NCI-H69 (cell line): ENCODE results near the gene KLK4.

Experiments
- DNase-seq: peaks from one replicate; lab custom pipeline; 2025; lab: John Stamatoyannopoulos, UW

Gene KLK4, protein sequence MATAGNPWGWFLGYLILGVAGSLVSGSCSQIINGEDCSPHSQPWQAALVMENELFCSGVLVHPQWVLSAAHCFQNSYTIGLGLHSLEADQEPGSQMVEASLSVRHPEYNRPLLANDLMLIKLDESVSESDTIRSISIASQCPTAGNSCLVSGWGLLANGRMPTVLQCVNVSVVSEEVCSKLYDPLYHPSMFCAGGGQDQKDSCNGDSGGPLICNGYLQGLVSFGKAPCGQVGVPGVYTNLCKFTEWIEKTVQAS

DNA sequence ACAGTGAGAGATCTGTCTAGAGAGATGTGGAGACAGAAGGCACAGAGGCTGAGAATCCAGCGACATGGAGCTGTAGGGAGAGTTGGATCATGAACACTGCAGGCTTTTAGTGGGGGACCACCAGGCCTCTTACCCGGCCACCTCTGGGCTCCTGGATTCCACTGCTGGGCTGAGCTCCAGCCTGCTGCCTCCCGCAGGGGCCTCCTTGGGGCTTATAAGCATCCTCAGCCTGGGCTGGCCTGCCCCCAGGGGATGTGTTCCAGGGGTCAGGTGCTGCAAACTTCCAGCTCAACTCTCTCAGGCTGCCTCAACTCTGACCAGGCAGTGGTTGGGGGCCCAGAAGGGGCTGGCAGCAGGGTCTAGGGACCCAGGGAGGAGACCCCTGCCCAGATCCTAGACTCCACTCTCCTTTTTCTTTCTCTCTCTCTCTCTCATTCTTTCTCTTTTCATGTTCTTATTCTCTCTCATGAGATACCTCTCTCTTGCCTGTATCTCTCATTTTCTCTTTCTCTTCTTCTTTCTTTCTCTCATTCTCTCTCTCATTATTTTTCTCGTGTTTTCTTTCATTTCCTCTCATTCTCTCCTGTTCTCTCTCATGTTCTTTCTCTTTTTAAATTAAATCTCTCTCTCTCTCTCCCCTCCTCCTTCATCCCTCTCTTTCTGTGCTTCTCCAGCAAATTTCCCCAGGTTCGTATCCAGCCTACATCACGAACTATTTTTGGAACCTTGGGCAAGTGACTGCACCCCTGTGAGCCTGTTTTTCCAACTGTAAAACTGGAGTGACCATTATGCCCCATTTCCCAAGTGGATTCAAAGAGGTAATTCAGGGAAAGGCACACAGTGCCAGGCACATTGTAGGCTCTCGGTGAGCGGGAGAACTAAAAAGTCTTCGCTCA, at the start of gene KLK4:
TSS of gene KLK4 (minus strand) at position 190 of the 896 bp plus-strand sequence. CDS start 657 bp downstream, outside the sequence.
- no peak for DNase-seq

DNA sequence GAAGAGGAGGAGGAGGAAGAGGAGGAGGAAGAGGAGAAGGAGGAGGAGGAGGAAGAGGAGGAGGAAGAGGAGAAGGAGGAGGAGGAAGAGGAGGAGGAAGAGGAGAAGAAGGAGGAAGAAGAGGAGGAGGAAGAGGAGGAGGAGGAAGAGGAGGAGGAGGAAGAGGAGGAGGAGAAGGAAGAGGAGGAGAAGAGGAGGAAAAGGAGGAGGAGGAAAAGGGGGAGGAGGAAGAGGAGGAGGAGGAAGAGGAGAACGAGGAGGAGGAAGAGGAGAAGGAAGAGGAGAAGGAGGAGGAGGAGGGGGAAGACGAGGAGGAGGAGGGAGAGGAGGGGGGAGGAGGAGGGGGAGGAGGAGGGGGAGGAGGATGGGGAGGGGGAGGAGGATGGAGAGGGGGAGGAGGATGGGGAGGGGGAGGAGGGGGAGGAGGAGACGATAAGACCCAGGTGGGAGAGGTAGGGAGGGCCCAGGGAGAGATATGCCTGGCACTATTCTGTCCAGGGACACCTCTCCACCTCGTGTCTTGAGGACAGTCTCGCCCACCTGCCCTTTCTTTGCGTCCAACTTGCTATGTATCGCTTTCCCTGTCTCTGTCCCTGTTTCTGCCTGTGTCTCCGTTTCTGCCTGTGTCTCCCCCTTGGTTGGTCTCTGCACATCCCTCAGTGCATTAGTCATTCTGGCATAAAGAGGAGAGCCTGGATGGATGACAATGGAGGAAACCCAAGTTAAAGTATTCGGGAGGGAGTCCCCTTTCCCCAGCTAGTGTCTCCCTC, 48.7 kb upstream of the KLK4 start:
- DNase-seq, result no peak

GRCh38 chr19:50957587-50957986, 46.4 kb upstream of the KLK4 start:
- no peak for DNase-seq

DNA sequence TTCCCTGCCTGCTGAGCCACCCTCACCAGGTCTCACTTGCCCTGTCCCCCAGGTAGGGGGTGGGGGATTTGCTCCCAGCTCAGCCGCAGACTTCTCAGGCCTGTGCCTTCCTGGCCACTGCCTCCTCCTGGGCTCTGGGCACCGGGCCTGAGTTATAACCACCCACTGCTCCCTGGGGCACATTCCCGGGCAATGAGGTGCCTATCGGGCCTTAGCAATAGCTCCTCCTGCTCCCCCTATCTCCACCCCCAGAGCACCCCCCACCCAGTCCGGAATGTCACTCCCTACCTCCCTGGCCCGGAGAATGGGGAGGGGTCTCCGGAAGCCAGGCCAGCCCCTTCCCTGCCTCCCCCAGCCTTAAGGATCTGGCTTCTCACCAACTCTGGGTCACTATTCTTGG, 41.7 kb upstream of the KLK4 start, which contains the start of gene KLK5:
TSS of gene KLK5 (minus strand) at position 129 of the 400 bp plus-strand sequence. CDS start 381 bp downstream, outside the sequence.
- DNase-seq, result no peak

- no peak for DNase-seq
These were observed 38.7 kb upstream of the KLK4 start for GRCh38 chr19:50949861-50950260.

DNA sequence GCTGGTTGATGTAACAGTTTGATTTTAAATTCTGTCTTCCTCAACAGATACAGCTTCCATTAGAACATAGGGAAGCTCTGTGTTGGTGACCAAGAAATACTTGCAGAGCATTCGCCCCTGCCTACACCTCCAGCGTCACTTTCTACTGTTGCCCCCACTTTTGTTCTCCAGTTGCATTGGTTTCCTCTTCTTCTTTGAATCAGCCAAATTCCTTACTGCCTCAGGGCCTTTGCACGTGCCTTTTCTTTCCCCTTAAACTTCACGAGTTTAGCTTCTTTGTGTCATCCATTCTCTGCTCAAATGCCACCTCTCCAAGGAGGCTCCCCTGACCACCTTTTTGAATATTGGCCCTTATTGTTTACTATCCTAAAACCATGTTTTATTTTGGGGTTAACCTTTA, 35.9 kb upstream of the KLK4 start:
- no peak for DNase-seq

GRCh38 chr19:50944795-50945194, 33.6 kb upstream of the KLK4 start:
- no peak for DNase-seq

DNA sequence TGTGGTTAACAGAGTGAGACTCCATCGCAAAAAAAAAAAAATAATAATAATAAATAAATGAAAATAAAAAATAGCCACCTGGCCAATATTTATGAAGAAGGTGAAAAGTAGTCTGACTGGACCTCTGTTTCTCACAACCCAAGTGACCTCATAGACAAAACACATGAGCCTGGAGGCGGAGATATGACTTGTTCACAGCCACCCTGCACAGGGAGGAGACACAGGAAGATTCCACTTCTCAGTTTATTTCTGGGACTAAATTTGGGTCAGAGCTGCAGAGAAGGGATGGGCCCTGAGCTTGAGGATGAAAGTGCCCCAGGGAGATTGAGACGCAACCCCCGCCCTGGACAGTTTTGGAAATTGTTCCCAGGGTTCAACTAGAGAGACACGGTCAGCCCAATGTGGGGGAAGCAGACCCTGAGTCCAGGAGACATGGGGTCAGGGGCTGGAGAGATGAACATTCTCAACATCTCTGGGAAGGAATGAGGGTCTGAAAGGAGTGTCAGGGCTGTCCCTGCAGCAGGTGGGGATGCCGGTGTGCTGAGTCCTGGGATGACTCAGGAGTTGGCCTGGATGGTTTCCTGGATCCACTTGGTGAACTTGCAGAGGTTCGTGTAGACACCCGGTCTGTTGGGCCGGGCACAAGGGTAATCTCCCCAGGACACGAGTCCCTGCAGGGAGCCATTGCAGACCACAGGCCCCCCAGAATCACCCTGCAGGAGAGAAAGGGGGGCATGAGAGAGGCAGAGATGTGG, 32.1 kb upstream of the KLK4 start:
- DNase-seq, result no peak

- no peak for DNase-seq
These were observed 28.4 kb upstream of the KLK4 start for GRCh38 chr19:50939596-50939995.

GRCh38 chr19:50933640-50934039, 22.4 kb upstream of the KLK4 start:
- no peak for DNase-seq

GRCh38 chr19:50932690-50933083, 21.5 kb upstream of the KLK4 start:
- DNase-seq, result no peak

DNA sequence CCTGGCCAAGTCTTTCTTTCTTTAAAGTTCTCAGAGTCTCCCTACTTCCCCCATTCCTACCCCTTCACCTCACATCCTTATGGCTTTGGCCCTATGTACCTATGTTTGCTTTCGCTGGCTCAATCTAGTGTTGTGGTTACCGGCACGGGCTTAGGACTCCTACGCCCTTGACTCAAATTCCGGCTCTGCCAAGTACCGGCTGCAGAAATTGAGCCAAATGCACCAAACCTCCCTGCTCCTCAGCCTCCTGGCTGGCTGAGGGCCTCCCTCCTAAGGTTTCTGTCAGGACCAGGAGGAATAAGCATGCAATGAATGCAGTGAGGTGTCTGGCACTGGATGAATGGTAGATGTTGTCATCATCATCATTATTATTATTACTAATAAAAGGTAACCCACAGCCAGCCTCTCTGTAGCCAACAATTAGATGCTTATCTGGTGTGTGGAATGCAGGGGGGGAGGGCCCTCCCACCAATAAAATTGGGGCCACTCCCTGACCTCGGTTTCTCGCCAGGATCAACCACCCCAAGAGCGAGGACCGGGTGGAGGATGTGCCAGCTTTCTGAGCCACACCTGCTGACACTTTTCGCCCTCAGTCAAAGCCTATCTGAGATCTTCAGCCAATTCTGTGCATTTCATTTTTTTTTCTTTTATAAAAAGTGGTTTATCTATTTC, 21.0 kb upstream of the KLK4 start:
- DNase-seq, result no peak

- no peak for DNase-seq
These were observed 19.8 kb upstream of the KLK4 start for GRCh38 chr19:50931023-50931422.

- DNase-seq, result no peak
These were observed 17.6 kb upstream of the KLK4 start for GRCh38 chr19:50928831-50929230.

DNA sequence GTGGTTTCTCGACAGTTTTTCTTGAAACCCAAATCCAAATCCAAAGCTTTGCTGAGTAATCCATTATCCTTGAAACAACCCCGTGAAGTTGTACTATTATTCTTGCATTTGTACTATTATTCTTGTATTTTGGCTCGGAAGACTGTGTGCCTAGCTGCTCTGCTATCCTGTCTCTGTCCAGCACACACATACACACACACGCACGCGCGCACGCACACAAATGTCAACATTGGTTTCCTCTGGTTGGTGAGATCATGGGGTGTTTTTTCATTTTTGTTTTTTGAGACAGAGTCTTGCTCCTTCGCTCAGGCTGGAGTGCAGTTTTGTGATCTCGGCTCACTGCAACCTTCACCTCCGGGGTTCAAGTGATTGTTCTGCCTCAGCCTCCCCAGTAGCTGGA, 14.9 kb upstream of the KLK4 start:
- no peak for DNase-seq

DNA sequence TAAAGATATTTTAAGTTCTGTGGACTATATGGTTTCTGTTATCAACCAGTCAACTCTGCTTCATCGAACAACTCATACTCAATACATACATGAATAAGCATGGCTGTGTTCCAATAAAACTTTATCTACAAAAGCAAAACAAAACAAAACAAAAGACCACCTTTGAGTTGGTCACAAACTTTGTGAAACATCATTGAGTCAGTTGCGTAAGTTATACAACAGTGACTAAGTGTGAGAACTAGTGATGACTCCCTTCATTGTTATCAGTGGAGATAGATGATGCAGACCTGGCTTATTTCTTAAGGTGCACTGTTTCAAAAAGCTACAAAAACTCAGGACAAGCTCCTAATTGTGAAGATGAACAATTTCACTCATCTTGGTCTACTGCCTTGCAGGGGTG, 14.5 kb upstream of the KLK4 start:
- DNase-seq, result no peak

DNA sequence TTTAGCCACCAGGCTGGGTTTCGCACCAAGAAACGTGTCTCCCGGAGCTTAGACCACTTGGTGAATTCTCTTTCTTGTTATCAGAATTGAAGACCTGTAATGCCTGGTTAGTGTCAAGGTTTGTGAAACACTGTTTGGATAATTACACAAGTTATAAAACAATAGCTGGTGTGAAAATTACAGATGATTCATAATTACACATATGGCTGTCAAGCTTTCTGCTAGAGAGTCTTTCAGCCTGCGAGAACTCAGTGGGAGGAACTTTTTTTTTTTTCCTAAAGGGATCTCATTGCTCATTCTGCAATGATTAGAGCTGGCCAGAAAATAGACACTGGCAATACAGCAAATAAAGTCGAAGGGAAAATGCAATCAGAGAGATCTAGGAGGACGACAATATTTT, 13.4 kb upstream of the KLK4 start:
- DNase-seq, result no peak

DNA sequence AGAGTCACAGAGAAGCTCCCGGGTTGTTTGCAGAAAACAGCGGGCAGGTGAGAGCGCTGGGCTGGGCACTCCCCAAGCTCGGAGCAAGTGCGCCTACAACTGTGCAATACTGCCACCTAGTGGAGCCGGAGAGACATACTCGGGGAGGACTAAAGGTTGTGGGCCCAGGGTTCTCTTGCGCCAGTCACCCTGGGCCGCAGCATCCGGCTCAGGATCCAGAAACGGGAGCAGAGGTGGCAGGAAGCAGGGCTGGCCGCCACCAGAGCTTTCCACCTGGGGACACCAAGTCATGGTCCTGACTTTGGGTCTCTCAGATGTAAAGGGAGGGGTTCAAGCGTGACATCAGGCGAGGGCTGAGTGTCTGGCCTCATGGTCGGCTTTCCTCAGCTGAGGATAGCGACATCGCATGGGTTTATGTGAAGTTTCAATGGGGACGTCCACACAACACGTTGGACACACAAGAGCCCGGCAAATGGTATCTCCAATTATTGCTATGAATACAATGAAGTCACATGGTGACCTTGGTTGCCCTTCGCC, 11.2 kb upstream of the KLK4 start:
- peak; percentile 88 for DNase-seq

DNA sequence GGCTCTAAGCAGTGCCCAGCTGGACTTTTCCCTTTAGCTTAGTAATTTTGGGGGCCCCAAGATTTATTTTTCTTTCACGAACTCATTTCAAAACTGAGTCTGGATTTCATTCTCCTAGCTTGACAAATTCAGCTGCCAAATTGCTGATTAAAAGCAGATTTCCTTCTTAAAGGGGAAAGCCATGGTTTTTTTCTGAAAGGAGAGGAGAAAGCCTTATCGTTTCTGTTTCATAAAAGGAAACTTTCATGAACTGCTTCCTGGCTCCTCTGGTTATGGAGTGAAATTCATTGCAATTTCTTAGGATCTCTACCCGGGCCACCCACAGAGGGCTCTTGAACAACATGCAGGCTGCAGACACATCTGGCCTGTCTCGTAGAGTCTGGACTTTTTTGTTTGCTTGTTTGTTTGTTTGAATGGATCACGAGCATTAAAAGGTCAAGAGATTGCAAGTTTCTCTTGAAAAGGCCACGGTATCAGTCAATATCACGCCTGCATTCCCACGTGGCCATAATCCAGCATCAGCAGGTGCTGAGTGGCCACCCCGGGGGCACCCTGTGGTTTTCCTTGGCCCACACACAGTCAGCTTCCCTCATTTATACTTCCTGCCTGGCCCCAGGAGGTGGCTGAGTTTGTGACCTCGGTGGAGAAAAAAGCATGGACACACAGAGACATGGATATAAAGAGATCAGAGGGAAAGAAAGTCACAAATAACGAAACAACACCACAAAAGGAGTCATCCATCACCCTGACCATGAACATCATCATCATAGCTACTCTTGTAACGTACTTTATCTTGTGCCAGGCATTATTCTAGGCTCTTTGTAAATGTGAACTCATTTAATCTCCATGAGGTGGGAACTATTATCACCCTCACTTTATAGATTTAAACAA, 10.5 kb upstream of the KLK4 start:
- peak; percentile 76 for DNase-seq

DNA sequence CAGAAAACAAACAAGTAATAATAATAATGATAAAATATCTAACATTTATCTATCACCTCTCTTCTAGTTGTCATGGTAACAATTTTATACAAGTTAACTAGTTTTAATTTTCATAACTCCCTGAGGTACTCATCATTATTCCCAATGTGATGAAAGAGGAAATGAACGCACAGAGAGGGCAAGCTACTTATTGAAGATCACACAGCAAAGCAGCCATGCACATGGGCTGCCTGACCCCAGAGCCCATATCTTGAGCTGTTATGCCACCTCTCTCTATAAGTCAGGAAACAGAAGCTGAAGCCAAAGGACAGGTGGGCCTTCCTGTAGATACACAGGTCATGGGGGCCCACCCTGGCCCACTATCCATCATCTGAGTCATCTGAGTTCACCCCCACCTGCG, 4.9 kb upstream of the KLK4 start:
- DNase-seq, result no peak
